ENCODE measurements around the gene SECISBP2L.
"Not testable (repeated sequence)": the region's sequence is repeated elsewhere in the genome, so short reads cannot be mapped to it uniquely, and the experiment has no call there.

Gene SECISBP2L

DNA sequence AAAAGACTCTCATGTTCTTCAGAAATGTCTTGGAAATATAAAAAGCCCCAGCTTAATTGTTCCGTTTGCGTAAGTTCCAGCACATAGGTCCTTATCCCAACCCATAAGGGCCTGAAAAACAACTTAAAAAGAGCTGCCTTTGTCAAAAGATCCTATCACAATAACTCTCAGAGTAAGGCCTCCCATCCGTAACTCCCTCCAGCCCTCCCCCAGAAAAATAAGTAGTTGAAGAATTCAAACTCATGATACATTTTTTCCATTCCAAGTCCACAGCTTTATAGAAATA, 38.0 kb upstream of the SECISBP2L start:
- DNase-seq (ENCODE audit: extremely low read depth, low read depth): no peak
- TF ChIP-seq, protein P1, sequence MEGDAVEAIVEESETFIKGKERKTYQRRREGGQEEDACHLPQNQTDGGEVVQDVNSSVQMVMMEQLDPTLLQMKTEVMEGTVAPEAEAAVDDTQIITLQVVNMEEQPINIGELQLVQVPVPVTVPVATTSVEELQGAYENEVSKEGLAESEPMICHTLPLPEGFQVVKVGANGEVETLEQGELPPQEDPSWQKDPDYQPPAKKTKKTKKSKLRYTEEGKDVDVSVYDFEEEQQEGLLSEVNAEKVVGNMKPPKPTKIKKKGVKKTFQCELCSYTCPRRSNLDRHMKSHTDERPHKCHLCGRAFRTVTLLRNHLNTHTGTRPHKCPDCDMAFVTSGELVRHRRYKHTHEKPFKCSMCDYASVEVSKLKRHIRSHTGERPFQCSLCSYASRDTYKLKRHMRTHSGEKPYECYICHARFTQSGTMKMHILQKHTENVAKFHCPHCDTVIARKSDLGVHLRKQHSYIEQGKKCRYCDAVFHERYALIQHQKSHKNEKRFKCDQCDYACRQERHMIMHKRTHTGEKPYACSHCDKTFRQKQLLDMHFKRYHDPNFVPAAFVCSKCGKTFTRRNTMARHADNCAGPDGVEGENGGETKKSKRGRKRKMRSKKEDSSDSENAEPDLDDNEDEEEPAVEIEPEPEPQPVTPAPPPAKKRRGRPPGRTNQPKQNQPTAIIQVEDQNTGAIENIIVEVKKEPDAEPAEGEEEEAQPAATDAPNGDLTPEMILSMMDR (IDR thresholded peaks at IDR 0.05; ENCODE audit: low read depth, low read length): no peak

DNA sequence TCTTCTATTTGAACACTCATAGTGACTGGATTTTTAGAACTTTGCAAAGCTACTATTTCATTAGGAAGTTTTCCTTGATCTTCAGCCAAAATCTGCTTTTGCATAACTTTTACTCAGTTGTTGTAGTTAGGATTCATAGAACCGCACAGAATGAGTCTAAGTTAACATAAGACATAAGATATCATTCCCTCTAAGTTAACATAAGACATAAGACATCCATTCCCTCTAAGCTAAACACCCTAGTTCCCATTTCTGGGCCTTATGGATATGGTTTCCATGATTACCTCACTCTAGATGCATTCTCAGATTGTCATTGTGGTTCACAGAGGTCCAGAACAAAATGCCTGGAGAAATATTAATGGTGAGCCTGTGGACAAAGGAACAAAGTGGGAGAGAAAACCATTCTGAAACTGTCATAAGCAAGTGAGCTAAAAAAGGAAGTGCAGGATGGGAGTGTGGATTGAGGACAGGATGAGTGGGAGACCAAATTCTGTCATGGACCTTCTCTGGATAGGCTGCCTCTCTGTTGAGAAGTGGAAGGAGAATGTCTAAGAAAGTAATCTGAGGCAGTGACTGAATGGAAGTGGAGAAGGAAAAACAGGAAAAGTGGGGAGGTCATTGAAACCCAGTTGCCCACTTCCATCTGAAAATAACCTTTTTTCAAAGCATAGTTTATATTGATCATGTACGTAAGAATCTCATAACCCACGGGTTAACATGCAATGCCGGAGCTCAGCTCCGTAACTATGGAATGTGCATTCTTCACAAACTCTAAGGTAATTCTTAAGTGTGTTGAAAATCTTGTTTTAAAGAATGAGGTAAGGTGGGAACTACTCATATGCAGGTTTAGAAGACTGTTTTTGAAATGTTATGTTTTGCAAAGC, 37.4 kb upstream of the SECISBP2L start:
- TF ChIP-seq, protein P1 (IDR thresholded peaks at IDR 0.05; ENCODE audit: low read depth, low read length): no peak
- DNase-seq (ENCODE audit: extremely low read depth, low read depth): peak; percentile 8

DNA sequence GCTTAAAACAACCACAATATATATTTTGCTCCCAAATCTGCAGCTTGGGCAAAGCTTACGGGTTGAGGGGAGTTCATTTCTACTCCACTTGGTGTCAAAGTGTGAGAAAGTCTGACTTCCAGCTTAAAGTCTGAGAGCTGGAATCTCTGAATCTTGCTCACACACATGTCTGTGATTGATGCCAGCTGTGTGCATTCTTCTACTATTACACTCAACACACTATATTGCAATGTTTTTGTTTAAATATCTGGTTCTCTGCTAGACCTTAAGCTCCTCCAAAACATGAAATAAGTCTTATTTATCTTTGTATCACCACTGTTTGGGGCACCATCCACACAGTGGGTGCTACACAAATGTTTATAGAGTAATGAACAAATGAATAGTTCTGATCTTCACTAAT, 36.7 kb upstream of the SECISBP2L start:
- TF ChIP-seq, protein P1 (IDR thresholded peaks at IDR 0.05; ENCODE audit: low read depth, low read length): no peak
- DNase-seq (ENCODE audit: extremely low read depth, low read depth): peak; percentile 70

DNA sequence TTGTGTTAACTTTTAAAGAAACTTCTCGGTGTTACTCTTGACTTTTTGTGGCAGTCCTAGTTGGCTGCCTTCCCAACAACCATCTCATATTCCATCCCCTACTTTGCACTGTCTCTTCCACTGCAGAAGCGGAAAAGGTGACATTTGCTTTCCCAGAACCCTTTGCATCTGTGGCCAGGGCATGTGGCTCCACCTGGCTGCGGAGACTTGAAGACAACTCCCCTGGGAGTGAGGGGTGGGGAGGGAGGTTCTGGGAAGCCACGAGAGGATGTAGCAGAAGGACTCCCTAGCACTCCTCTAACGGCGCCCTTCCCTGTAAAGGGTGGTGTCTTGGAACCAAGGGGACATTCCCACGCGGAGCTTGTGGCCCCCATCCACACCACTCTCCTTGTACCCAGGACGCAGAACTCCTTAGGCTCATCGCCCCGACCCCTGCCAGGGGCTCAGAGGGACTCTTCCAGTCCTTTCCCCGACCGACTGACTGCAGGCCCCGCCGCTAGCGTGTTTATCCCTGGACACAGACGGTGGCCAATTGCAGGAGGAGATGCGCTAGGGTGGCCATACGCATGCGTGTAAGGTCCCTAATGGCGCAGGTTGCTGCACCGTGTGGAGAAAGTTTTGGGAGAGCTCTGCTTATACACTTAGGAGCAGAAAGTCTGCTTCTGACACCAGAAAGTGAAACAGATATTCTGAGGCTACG, 33.2 kb upstream of the SECISBP2L start:
- TF ChIP-seq, protein P1 (IDR thresholded peaks at IDR 0.05; ENCODE audit: low read depth, low read length): no peak
- no peak for DNase-seq (ENCODE audit: extremely low read depth, low read depth)

DNA sequence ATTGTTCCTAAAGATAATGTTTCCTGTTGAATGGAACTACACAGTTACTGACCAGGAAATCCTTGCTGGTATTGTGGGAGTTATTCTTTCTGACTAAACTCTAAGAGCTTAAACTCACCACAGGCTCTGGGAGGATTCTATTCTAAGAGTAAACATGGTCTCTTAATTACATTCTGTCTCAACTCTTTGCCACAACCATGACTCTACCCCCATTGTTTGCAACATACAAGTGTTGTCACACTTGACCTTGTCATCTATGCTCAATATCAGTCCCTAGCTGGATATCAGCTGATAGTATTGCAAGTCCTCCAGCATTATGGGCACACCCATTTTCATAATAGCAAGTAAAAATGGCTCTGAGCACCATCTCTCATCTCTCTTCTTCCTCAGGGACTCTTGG, 29.6 kb upstream of the SECISBP2L start:
- TF ChIP-seq, protein P1 (IDR thresholded peaks at IDR 0.05; ENCODE audit: low read depth, low read length): no peak
- DNase-seq (ENCODE audit: extremely low read depth, low read depth): peak; percentile 19

DNA sequence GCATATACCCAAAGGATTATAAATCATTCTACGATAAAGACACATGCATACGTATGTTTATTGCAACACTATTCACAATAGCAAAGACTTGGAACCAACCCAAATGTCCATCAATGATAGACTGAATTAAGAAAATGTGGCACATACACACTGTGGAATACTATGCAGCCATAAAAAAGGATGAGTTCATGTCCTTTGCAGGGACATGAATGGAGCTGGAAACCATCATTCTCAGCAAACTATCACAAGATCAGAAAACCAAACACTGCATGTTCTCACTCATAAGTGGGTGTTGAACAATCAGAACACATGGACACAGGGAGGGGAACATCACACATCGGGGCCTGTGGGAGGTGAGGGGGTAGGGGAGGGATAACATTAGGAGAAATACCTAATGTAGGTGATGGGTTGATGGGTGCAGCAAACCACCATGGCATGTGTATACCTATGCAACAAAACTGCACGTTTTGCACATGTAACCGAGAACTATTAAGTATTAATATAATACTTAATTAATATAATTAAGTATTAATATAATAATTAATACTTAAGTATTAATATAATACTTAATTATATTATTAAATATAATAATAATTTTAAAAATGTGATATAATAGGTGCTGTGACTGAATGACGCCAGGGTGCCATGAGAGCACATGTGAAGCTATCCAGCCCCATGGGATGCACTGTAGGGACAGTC, 28.5 kb upstream of the SECISBP2L start:
- DNase-seq (ENCODE audit: extremely low read depth, low read depth): not testable (repeated sequence)

DNA sequence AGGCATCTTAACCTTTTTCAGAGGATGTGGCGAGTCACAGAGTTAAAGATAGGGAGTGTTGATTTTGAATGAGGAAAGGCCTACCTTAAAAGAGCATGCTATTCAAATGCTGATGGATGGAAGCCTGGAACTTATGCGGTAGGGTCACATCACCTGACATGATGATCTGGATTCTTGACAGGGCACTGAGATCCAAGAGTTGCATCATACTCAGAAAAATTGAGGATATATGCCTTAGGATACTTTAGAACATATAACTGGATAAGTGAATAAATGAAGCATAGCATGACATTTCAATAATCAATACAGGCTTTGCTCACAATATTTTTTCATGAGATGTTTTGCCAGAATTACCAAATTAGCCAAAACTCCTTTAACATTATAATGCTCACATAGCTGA, 20.1 kb upstream of the SECISBP2L start:
- DNase-seq (ENCODE audit: extremely low read depth, low read depth): no peak
- TF ChIP-seq, protein P1 (IDR thresholded peaks at IDR 0.05; ENCODE audit: low read depth, low read length): no peak
